ENCODE measurements around the gene PCYT1A. TPM values are rescaled to one million over a fixed set of nuclear protein-coding genes. Genes with fewer than 3 reads are reported as not detected.

The PCYT1A gene
- total RNA-seq, 2 experiments from 2014 or later, result 53.2 to 57.3 TPM

GRCh38 chr3:196232882-196233251 lies 54.7 kb downstream of the PCYT1A start:
- peaks cover 18% of the 10 kb centered on the region for H3K36me3 Mint-ChIP-seq (ENCODE audit: low read depth)
- ATAC-seq, result no peak
- H3K4me3 Mint-ChIP-seq, result no peak overlapping the region
- H3K9me3 Mint-ChIP-seq (ENCODE audit: insufficient read depth), result no peaks in the 10 kb centered on the region
- POLR2A ChIA-PET, result no interaction called here
- CTCF ChIA-PET, result interaction anchor here (1.6 kb wide), 1 partner anchor 22 kb away, joined by 3 read pairs; no protein-coding TSS in a partner anchor
- no peak for DNase-seq
- H3K4me1 Mint-ChIP-seq (ENCODE audit: low read depth), result peaks cover 11% of the 10 kb centered on the region
- H3K27ac Mint-ChIP-seq, result no peak overlapping the region
- no peaks in the 10 kb centered on the region for H3K27me3 Mint-ChIP-seq (ENCODE audit: low read depth)

- H3K9me3 Mint-ChIP-seq (ENCODE audit: insufficient read depth), result no peaks in the 10 kb centered on the region
- no peak overlapping the region for H3K27ac Mint-ChIP-seq
- POLR2A ChIA-PET, result no interaction called here
- no peaks in the 10 kb centered on the region for H3K27me3 Mint-ChIP-seq (ENCODE audit: low read depth)
- peaks cover 13% of the 10 kb centered on the region for H3K36me3 Mint-ChIP-seq (ENCODE audit: low read depth)
- H3K4me1 Mint-ChIP-seq (ENCODE audit: low read depth), result peaks cover 6% of the 10 kb centered on the region
- DNase-seq (no peak), ATAC-seq (no peak)
- no peak overlapping the region for H3K4me3 Mint-ChIP-seq
- CTCF ChIA-PET, result no interaction called here
Observed at GRCh38 chr3:196232154-196232881, 55.2 kb downstream of the PCYT1A start.

GRCh38 chr3:196227629-196228493 lies 59.7 kb downstream of the PCYT1A start:
- Mint-ChIP-seq H3K27ac (no peak overlapping the region), H3K4me1 (ENCODE audit: low read depth) (no peaks in the 10 kb centered on the region)

GRCh38 chr3:196227121-196227561 lies 60.4 kb downstream of the PCYT1A start:
- POLR2A ChIA-PET, result no interaction called here
- Mint-ChIP-seq H3K9me3 (ENCODE audit: insufficient read depth) (no peaks in the 10 kb centered on the region), H3K27me3 (ENCODE audit: low read depth) (no peaks in the 10 kb centered on the region), H3K4me3 (no peak overlapping the region), H3K36me3 (ENCODE audit: low read depth) (no peaks in the 10 kb centered on the region), H3K27ac (no peak overlapping the region), H3K4me1 (ENCODE audit: low read depth) (no peaks in the 10 kb centered on the region)
- DNase-seq (no peak), ATAC-seq (no peak)
- CTCF ChIA-PET, result no interaction called here

More at GRCh38 chr3:196227629-196228493, 59.7 kb downstream of the PCYT1A start:
- ChIA-PET POLR2A (no interaction called here), CTCF (no interaction called here)
- no peaks in the 10 kb centered on the region for H3K27me3 Mint-ChIP-seq (ENCODE audit: low read depth)
- no peak for ATAC-seq
- no peaks in the 10 kb centered on the region for H3K36me3 Mint-ChIP-seq (ENCODE audit: low read depth)
- DNase-seq, result no peak
- no peaks in the 10 kb centered on the region for H3K9me3 Mint-ChIP-seq (ENCODE audit: insufficient read depth)
- no peak overlapping the region for H3K4me3 Mint-ChIP-seq

- DNase-seq (no peak), ATAC-seq (no peak)
- POLR2A ChIA-PET, result interaction anchor here (1.4 kb wide), 1 partner anchor 10 kb away, joined by 3 read pairs; no protein-coding TSS in a partner anchor
- no peaks in the 10 kb centered on the region for H3K27me3 Mint-ChIP-seq (ENCODE audit: low read depth)
- H3K4me3 Mint-ChIP-seq, result no peak overlapping the region
- no peaks in the 10 kb centered on the region for H3K4me1 Mint-ChIP-seq (ENCODE audit: low read depth)
- H3K9me3 Mint-ChIP-seq (ENCODE audit: insufficient read depth), result no peaks in the 10 kb centered on the region
- CTCF ChIA-PET, result no interaction called here
- H3K27ac Mint-ChIP-seq, result no peak overlapping the region
- H3K36me3 Mint-ChIP-seq (ENCODE audit: low read depth), result no peaks in the 10 kb centered on the region
Observed at GRCh38 chr3:196225763-196226364, 61.7 kb downstream of the PCYT1A start.

GRCh38 chr3:196225086-196225485 lies 62.4 kb downstream of the PCYT1A start:
- no peaks in the 10 kb centered on the region for H3K9me3 Mint-ChIP-seq (ENCODE audit: insufficient read depth)

GRCh38 chr3:196222876-196223595 lies 64.5 kb downstream of the PCYT1A start:
- Mint-ChIP-seq H3K36me3 (ENCODE audit: low read depth) (no peaks in the 10 kb centered on the region), H3K9me3 (ENCODE audit: insufficient read depth) (no peaks in the 10 kb centered on the region), H3K27ac (no peak overlapping the region), H3K4me3 (no peak overlapping the region), H3K27me3 (ENCODE audit: low read depth) (no peaks in the 10 kb centered on the region), H3K4me1 (ENCODE audit: low read depth) (peaks cover 12% of the 10 kb centered on the region)
- ChIA-PET POLR2A (no interaction called here), CTCF (interaction anchor here (1.5 kb wide), 1 partner anchor 12 kb away, joined by 3 read pairs; no protein-coding TSS in a partner anchor)
- ATAC-seq (no peak), DNase-seq (no peak)

More at GRCh38 chr3:196225086-196225485, 62.4 kb downstream of the PCYT1A start:
- Mint-ChIP-seq H3K27me3 (ENCODE audit: low read depth) (no peaks in the 10 kb centered on the region), H3K27ac (no peak overlapping the region), H3K4me1 (ENCODE audit: low read depth) (no peaks in the 10 kb centered on the region), H3K4me3 (no peak overlapping the region), H3K36me3 (ENCODE audit: low read depth) (no peaks in the 10 kb centered on the region)
- CTCF ChIA-PET, result no interaction called here
- DNase-seq (no peak), ATAC-seq (no peak)
- POLR2A ChIA-PET, result interaction anchor here (1.4 kb wide), 1 partner anchor 11 kb away, joined by 3 read pairs; no protein-coding TSS in a partner anchor

GRCh38 chr3:196220991-196221390 lies 66.5 kb downstream of the PCYT1A start:
- H3K36me3 Mint-ChIP-seq (ENCODE audit: low read depth), result no peaks in the 10 kb centered on the region
- DNase-seq, result no peak
- H3K4me1 Mint-ChIP-seq (ENCODE audit: low read depth), result peaks cover 20% of the 10 kb centered on the region
- no peaks in the 10 kb centered on the region for H3K9me3 Mint-ChIP-seq (ENCODE audit: insufficient read depth)
- no peak overlapping the region for H3K27ac Mint-ChIP-seq
- H3K27me3 Mint-ChIP-seq (ENCODE audit: low read depth), result no peaks in the 10 kb centered on the region
- no peak overlapping the region for H3K4me3 Mint-ChIP-seq
- POLR2A ChIA-PET, result no interaction called here
- CTCF ChIA-PET, result no interaction called here
- ATAC-seq, result no peak

GRCh38 chr3:196220587-196220986 lies 66.9 kb downstream of the PCYT1A start:
- Mint-ChIP-seq H3K9me3 (ENCODE audit: insufficient read depth) (no peaks in the 10 kb centered on the region), H3K4me1 (ENCODE audit: low read depth) (peaks cover 20% of the 10 kb centered on the region), H3K27me3 (ENCODE audit: low read depth) (no peaks in the 10 kb centered on the region), H3K36me3 (ENCODE audit: low read depth) (no peaks in the 10 kb centered on the region), H3K27ac (no peak overlapping the region), H3K4me3 (no peak overlapping the region)
- DNase-seq (no peak), ATAC-seq (no peak)
- POLR2A ChIA-PET, result no interaction called here
- CTCF ChIA-PET, result interaction anchor here (1.7 kb wide), 1 partner anchor 148 kb away, joined by 4 read pairs; no protein-coding TSS in a partner anchor

- ATAC-seq (no peak), DNase-seq (no peak)
- ChIA-PET POLR2A (no interaction called here), CTCF (interaction anchor here (1.7 kb wide), 1 partner anchor 147 kb away, joined by 4 read pairs; no protein-coding TSS in a partner anchor)
- Mint-ChIP-seq H3K36me3 (ENCODE audit: low read depth) (no peaks in the 10 kb centered on the region), H3K4me1 (ENCODE audit: low read depth) (peaks cover 20% of the 10 kb centered on the region), H3K9me3 (ENCODE audit: insufficient read depth) (no peaks in the 10 kb centered on the region), H3K27ac (no peak overlapping the region), H3K4me3 (no peak overlapping the region), H3K27me3 (ENCODE audit: low read depth) (no peaks in the 10 kb centered on the region)
Observed at GRCh38 chr3:196219970-196220311, 67.6 kb downstream of the PCYT1A start.

- peaks cover 20% of the 10 kb centered on the region for H3K4me1 Mint-ChIP-seq (ENCODE audit: low read depth)
- ATAC-seq (peak; percentile 97), DNase-seq (peak; percentile 78)
- no peaks in the 10 kb centered on the region for H3K9me3 Mint-ChIP-seq (ENCODE audit: insufficient read depth)
- peak overlapping the region; percentile 65 for H3K4me3 Mint-ChIP-seq
- H3K27me3 Mint-ChIP-seq (ENCODE audit: low read depth), result no peaks in the 10 kb centered on the region
- ChIA-PET CTCF (interaction anchor here (1.3 to 1.7 kb wide), 2 partner anchors 21 to 147 kb away, joined by 3 to 4 read pairs; no protein-coding TSS in a partner anchor), POLR2A (interaction anchor here (0.6 to 1.3 kb wide), 3 partner anchors 21 to 241 kb away, joined by 3 to 4 read pairs (median 3); no protein-coding TSS in a partner anchor)
- peak overlapping the region; percentile 67 for H3K27ac Mint-ChIP-seq
- H3K36me3 Mint-ChIP-seq (ENCODE audit: low read depth), result no peaks in the 10 kb centered on the region
Observed at GRCh38 chr3:196219194-196219969, 68.1 kb downstream of the PCYT1A start.
